HCT116 (cell line): ENCODE measurements around the gene ARSB. TPM values are rescaled to one million over a fixed set of nuclear protein-coding genes. Genes with fewer than 3 reads are reported as not detected.

ENCODE experiments used
- ATAC-seq: fragments of 200-7000 bp; cut with Tn5 transposase; 2 replicates; pipeline ENCODE4 v1.9.1; 2020; ENCODE audit warnings: mild to moderate bottlenecking, moderate library complexity
- BruUV-seq: library from RNA; stranded (reverse); fragments of 400-500 nt; replicated peaks from 2 replicates; lab custom pipeline; 2021; lab: Mats Ljungman, UMichigan
- CTCF ChIA-PET: fragments of 300-600 bp; sonication (Branson Sonifier 250); formaldehyde crosslinking; loops from one replicate; lab custom pipeline; 2021; ENCODE audit warnings: antibody characterized with exemption; lab: Charles Lee
- POLR2A ChIA-PET: fragments of 300-600, 350-600 bp; sonication (Branson Sonifier 250); formaldehyde crosslinking; loops from one replicate; lab custom pipeline; 2021; ENCODE audit warnings: antibody characterized with exemption; lab: Charles Lee
- RAD21 ChIA-PET, 2 experiments: fragments of 300-600 bp; sonication (Branson Sonifier 250); formaldehyde crosslinking; loops; one replicate each; lab custom pipeline; 2023; ENCODE audit warnings: low total read pairs in 2 of 2; ENCODE audit not compliant: uncharacterized antibody in 2 of 2, unreplicated experiment in 2 of 2, low non-redundant PET in 1 of 2; lab: Charles Lee
- DNase-seq: peaks from one replicate; pipeline ENCODE4 v3.0.0-alpha.2; 2010; ENCODE audit warnings: low read depth, low spot score
- H2AFZ ChIP-seq: fragments of 200-600 bp; shearing (Covaris generic), sonication (generic); 2 replicates; pipeline ENCODE4 v1.6.1; 2017; ENCODE audit warnings: low read depth, mixed run types, mixed read lengths, antibody characterized with exemption, low read length; ENCODE audit not compliant: poor library complexity, severe bottlenecking
- H3K27ac ChIP-seq: 2 replicates; pipeline ENCODE4 v1.5.1; 2012; ENCODE audit warnings: low read depth, low read length
- H3K27me3 ChIP-seq: fragments of 200-600 bp; sonication (generic); 2 replicates; pipeline ENCODE4 v1.6.1; 2016; ENCODE audit warnings: mixed run types, low read length, mixed read lengths; ENCODE audit not compliant: insufficient read depth
- H3K36me3 ChIP-seq, 2 experiments: fragments of 200-500 bp in 1 of 2; fragments of 200-600 bp in 1 of 2; sonication (Bioruptor generic) in 1 of 2; sonication (generic) in 1 of 2; 2 replicates each; pipeline versions ENCODE4 v1.5.1 to v1.6.1; 2014 to 2016; ENCODE audit warnings: low read length in 2 of 2, inconsistent platforms in 1 of 2, mixed read lengths in 1 of 2, mixed run types in 1 of 2; ENCODE audit not compliant: insufficient read depth in 2 of 2, control insufficient read depth in 1 of 2
- H3K4me1 ChIP-seq, 2 experiments: fragments of 200-600 bp in 1 of 2; sonication (generic) in 1 of 2; 2 replicates each; pipeline versions ENCODE4 v1.5.1 to v1.6.1; 2012 to 2017; ENCODE audit warnings: low read length in 2 of 2, inconsistent platforms in 1 of 2, mild to moderate bottlenecking in 1 of 2, mixed read lengths in 1 of 2, mixed run types in 1 of 2, moderate library complexity in 1 of 2; ENCODE audit not compliant: insufficient read depth in 2 of 2, control insufficient read depth in 1 of 2
- H3K4me2 ChIP-seq: fragments of 200-600 bp; sonication (generic); 2 replicates; pipeline ENCODE4 v1.6.1; 2017; ENCODE audit warnings: mixed run types, low read length, mixed read lengths
- H3K4me3 ChIP-seq, 2 experiments: fragments of 200-600 bp in 1 of 2; sonication (generic) in 1 of 2; replicated peaks in 1 of 2; 2 replicates each; pipeline ENCODE4 v1.5.1; 2011 to 2016; ENCODE audit warnings: low read length in 2 of 2, control low read depth in 1 of 2, low read depth in 1 of 2, mild to moderate bottlenecking in 1 of 2, mixed read lengths in 1 of 2, mixed run types in 1 of 2
- H3K79me2 ChIP-seq: fragments of 200-600 bp; sonication (generic); 2 replicates; pipeline ENCODE4 v1.6.1; 2017; ENCODE audit warnings: mild to moderate bottlenecking, mixed run types, low read length, moderate library complexity, mixed read lengths; ENCODE audit not compliant: insufficient read depth
- H3K9ac ChIP-seq: fragments of 200-600 bp; sonication (generic); 2 replicates; pipeline ENCODE4 v1.6.1; 2016; ENCODE audit warnings: low read length, mixed read lengths
- H3K9me2 ChIP-seq: fragments of 200-600 bp; sonication (generic), shearing (Covaris generic); 2 replicates; pipeline ENCODE4 v1.6.1; 2017; ENCODE audit warnings: mixed run types, mild to moderate bottlenecking, moderate library complexity; ENCODE audit not compliant: insufficient read depth
- H3K9me3 ChIP-seq, 2 experiments: fragments of 200-500 bp in 1 of 2; fragments of 200-600 bp in 1 of 2; sonication (Bioruptor generic) in 1 of 2; sonication (generic) in 1 of 2; 2 replicates each; pipeline ENCODE4 v1.6.1; 2014 to 2017; ENCODE audit warnings: low read length in 2 of 2, mixed read lengths in 2 of 2, inconsistent platforms in 1 of 2, low read depth in 1 of 2, mild to moderate bottlenecking in 1 of 2, mixed run types in 1 of 2, moderate library complexity in 1 of 2; ENCODE audit not compliant: control insufficient read depth in 1 of 2, insufficient read depth in 1 of 2
- H4K20me1 ChIP-seq: fragments of 200-600 bp; sonication (generic), shearing (Covaris generic); 2 replicates; pipeline ENCODE4 v1.6.1; 2017; ENCODE audit warnings: mixed run types, mild to moderate bottlenecking, moderate library complexity; ENCODE audit not compliant: insufficient read depth
- CEBPB ChIP-seq: IDR thresholded peaks from 2 replicates; pipeline ENCODE4 v1.6.1; 2012; ENCODE audit warnings: low read depth
- EGR1 ChIP-seq: IDR thresholded peaks from 2 replicates; pipeline ENCODE4 v1.6.1; 2012; ENCODE audit warnings: low read depth
- EZH2 ChIP-seq: fragments of 200-600 bp; sonication (generic); IDR thresholded peaks from 2 replicates; pipeline ENCODE4 v1.6.1; 2017; ENCODE audit warnings: antibody characterized with exemption, mixed run types
- POLR2A ChIP-seq: IDR thresholded peaks from 2 replicates; pipeline ENCODE4 v1.7.0; 2011; ENCODE audit warnings: borderline replicate concordance; ENCODE audit not compliant: insufficient read depth, insufficient read length; ENCODE audit errors: extremely low read depth
- POLR2AphosphoS5 ChIP-seq: IDR thresholded peaks from 2 replicates; pipeline ENCODE4 v1.6.1; 2011; ENCODE audit warnings: mild to moderate bottlenecking, low read depth, low read length, moderate library complexity
- RAD21 ChIP-seq: IDR thresholded peaks from 2 replicates; pipeline ENCODE4 v1.6.1; 2012; ENCODE audit warnings: low read depth, mild to moderate bottlenecking
- SIN3A ChIP-seq: IDR thresholded peaks from 2 replicates; pipeline ENCODE4 v1.6.1; 2012; ENCODE audit warnings: low read depth
- SP1 ChIP-seq: IDR thresholded peaks from 2 replicates; pipeline ENCODE4 v1.6.1; 2012; ENCODE audit warnings: low read depth
- SRF ChIP-seq: IDR thresholded peaks from 2 replicates; pipeline ENCODE4 v1.6.1; 2012; ENCODE audit warnings: low read depth
- TCF7L2 ChIP-seq: IDR thresholded peaks from 2 replicates; pipeline ENCODE4 v1.7.0; 2011; ENCODE audit warnings: borderline replicate concordance, inconsistent platforms; ENCODE audit not compliant: insufficient read depth, insufficient read length; ENCODE audit errors: extremely low read depth
- YY1 ChIP-seq: IDR thresholded peaks from 2 replicates; pipeline ENCODE4 v1.6.1; 2011; ENCODE audit warnings: low read length, low read depth, moderate library complexity, mild to moderate bottlenecking; ENCODE audit not compliant: insufficient replicate concordance; ENCODE audit errors: extremely low read depth
- ZFX ChIP-seq: fragments of 450-650 bp; IDR thresholded peaks from 2 replicates; pipeline ENCODE4 v1.6.1; 2017
- ZNF274 ChIP-seq: fragments of 200-500 bp; sonication (Bioruptor generic); IDR thresholded peaks from 2 replicates; pipeline ENCODE4 v1.6.1; 2014; ENCODE audit warnings: mild to moderate bottlenecking, low read depth, low read length, inconsistent platforms
- intact Hi-C: fragments of 100-400 bp; cut with micrococcal nuclease; formaldehyde crosslinking; loops from 2 replicates; pipeline ENCODE4 v1.10.0; 2022
- total RNA-seq: library from RNA; stranded (reverse); gene quantifications from one replicate; pipeline ENCODE4 v1.2.1, GENCODE V29; 2021; ENCODE audit not compliant: unreplicated experiment
- TF ChIP-seq, protein P1 (sequence below): IDR thresholded peaks from 2 replicates; pipeline ENCODE4 v1.6.1; 2012
- TF ChIP-seq, protein P2 (sequence below): IDR thresholded peaks from 2 replicates; pipeline ENCODE4 v1.6.1; 2012; ENCODE audit warnings: low read depth

The ARSB gene
- total RNA-seq, 1 experiment from 2014 or later = 4.8 TPM

GRCh38 chr5:78827725-78828124 lies 157.4 kb downstream of the ARSB start:
- POLR2A ChIA-PET = no interaction called here
- RAD21 ChIA-PET = no interaction called here
- CTCF ChIA-PET = no interaction called here

More at GRCh38 chr5:78827725-78828124, 157.4 kb downstream of the ARSB start:
- Histone ChIP-seq H3K4me2 (no peak overlapping the region), H3K4me1 (no peaks in the 10 kb centered on the region), H2AFZ (no peak overlapping the region), H3K36me3 (no peaks in the 10 kb centered on the region), H3K9me2 (no peaks in the 10 kb centered on the region), H3K9ac (no peak overlapping the region), H3K9me3 (no peaks in the 10 kb centered on the region), H3K79me2 (no peaks in the 10 kb centered on the region), H3K27ac (no peak overlapping the region), H4K20me1 (no peaks in the 10 kb centered on the region), H3K27me3 (no peaks in the 10 kb centered on the region), H3K4me3 (no peak overlapping the region)
- no TSS peak for BruUV-seq
- TF ChIP-seq, protein P1, sequence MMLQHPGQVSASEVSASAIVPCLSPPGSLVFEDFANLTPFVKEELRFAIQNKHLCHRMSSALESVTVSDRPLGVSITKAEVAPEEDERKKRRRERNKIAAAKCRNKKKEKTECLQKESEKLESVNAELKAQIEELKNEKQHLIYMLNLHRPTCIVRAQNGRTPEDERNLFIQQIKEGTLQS = no peak
- no peak for TF ChIP-seq CEBPB
- TF ChIP-seq TCF7L2 = no peak
- no peak for TF ChIP-seq EGR1
- no peak for TF ChIP-seq SP1
- no peak for TF ChIP-seq YY1
- TF ChIP-seq RAD21 = no peak
- TF ChIP-seq SRF = no peak
- no peak for TF ChIP-seq ZNF274
- TF ChIP-seq POLR2A = no peak
- no peak for TF ChIP-seq ZFX
- TF ChIP-seq, protein P2, sequence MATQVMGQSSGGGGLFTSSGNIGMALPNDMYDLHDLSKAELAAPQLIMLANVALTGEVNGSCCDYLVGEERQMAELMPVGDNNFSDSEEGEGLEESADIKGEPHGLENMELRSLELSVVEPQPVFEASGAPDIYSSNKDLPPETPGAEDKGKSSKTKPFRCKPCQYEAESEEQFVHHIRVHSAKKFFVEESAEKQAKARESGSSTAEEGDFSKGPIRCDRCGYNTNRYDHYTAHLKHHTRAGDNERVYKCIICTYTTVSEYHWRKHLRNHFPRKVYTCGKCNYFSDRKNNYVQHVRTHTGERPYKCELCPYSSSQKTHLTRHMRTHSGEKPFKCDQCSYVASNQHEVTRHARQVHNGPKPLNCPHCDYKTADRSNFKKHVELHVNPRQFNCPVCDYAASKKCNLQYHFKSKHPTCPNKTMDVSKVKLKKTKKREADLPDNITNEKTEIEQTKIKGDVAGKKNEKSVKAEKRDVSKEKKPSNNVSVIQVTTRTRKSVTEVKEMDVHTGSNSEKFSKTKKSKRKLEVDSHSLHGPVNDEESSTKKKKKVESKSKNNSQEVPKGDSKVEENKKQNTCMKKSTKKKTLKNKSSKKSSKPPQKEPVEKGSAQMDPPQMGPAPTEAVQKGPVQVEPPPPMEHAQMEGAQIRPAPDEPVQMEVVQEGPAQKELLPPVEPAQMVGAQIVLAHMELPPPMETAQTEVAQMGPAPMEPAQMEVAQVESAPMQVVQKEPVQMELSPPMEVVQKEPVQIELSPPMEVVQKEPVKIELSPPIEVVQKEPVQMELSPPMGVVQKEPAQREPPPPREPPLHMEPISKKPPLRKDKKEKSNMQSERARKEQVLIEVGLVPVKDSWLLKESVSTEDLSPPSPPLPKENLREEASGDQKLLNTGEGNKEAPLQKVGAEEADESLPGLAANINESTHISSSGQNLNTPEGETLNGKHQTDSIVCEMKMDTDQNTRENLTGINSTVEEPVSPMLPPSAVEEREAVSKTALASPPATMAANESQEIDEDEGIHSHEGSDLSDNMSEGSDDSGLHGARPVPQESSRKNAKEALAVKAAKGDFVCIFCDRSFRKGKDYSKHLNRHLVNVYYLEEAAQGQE = no peak
- TF ChIP-seq POLR2AphosphoS5 = no peak
- no peak for TF ChIP-seq SIN3A
- TF ChIP-seq EZH2 = no peak
- intact Hi-C loops = no loop called here
- ATAC-seq (no peak), DNase-seq (no peak)
